Smooth muscle cell of the brain vasculature (primary cell): ENCODE data around the gene MIR17HG.
"Not testable (repeated sequence)": the region's sequence is repeated elsewhere in the genome, so short reads cannot be mapped to it uniquely, and the experiment has no call there.

Experiments used
- DNase-seq: peaks from one replicate; pipeline ENCODE4 v3.0.0-alpha.2; 2012; ENCODE audit warnings: low read depth, low spot score

MIR17HG gene

DNA sequence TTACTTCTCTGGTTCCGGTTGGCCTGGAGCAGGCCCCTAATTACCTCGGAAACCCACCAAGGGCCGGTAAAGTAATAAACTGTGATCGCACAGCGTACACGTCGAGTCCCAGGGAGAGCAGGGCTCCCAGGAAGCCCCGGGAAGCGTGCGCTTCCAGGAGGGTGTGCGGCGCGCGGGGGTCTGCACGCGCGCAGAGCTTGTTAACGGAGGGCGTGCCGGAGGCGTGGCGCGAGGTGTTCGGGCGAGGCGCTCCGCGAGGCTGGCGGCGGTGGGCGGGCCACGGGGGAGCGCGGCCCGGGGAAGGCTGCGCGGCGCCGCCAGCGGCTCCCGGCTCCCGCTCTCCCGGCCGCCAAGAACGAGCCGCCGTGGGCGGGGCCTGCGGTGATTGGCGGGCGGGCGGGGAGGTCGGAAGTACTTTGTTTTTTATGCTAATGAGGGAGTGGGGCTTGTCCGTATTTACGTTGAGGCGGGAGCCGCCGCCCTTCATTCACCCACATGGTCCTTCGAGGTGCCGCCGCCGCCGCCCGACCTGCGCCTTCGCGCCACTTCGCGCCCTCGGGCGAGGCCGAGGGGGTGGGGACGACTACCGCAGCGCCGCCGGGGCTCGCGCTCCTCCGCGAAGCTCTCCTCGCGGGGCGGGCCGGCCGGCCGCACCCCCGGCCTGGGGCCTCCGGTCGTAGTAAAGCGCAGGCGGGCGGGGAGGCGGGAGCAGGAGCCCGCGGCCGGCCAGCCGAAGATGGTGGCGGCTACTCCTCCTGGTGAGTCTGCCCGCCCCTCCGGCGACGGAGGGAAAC lies at the start of gene MIR17HG:
TSS of gene MIR17HG (plus strand) at position 486 of the 794 bp plus-strand sequence.
- DNase-seq = peak; percentile 36

DNA sequence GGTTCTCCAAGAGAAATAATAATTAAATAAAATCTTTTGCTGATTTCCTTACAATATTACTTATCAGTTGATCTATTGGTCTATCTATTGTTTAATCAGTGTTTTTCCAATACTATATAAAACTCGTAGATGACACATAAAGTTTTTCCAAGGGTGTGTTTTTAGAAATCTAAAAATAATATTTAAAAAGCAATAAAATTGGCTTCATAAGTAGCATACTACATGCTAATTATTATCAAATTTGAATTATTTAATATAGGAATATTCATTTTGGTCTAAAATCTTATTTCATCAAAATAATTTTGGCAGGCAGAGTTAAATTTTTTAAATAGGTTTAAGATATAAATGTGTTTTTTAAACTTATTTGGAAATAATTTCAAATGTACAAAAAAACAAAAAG lies 49.4 kb upstream of the MIR17HG start:
- no peak for DNase-seq

DNA sequence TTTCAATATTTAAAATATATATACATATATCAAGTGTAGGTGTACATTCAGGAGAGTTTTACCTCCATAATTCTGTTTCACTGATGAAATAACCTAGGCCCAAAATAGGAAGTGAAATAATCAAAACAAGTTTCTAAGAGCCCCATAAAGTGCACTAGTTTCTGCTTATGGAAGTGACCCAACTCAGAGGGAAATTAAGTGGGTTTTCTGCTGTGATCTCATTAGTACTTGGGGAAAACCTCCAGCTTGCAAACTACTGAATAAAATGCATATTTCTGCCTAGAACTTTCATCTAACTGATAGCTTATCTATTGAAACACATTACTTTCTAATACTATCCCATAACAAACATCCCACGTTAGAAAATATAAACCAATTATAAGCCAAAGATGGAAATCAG lies 45.4 kb upstream of the MIR17HG start:
- DNase-seq = no peak

DNA sequence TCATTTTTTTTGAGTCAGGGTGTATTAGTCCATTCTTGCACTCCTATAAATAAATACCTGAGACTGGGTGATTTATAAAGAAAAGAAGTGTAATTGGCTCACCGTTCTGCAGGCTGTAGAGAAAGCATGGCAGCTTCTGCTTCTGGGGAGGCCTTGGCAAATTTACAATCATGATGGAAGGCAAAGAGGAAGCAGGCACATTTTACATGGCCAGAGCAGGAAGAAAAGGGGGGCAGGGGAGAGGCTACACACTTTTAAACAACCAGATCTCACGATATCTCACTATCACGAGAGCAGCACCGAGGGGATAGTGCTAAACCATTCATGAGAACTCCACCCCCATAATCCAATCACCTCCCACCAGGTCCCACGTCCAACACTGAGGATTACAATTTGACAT lies 44.5 kb upstream of the MIR17HG start:
- no peak for DNase-seq

DNA sequence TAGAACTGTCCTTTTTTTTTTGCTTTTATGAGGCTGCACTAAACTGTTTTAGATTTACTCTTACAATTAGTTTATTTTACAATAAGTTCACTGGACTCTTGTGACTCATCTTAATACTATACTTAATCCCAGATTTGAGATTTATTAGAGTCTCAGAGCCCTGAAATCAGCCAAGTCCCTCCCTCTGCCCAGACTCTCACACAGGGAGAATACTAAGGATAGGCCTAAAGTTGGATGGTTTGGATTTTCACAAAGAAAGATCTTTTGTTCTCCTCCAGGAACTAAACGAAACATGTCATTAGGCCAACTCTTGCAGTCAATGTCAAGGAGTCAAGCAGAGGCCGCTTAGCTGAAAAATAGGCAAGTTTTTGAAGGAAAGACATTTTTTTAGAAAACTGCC lies 42.7 kb upstream of the MIR17HG start:
- no peak for DNase-seq

DNA sequence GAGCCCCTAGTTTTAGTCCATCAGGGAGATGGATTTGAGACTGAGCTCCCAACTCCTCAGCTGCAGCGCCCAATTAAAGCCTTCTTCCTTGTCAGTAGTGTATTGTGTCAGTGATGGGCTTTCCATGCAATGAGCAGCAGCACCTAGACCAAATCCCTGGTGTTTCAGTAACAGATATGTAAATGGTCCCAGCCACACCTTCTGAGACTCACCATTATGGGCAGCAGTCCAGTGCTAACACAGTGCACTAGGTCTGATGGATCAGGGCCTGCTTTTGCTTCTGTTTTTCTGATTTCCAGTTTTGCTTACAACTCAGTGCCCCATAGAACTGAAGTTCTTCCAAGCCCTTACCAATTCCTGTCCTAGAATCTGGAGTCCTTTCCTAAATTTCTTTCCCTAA lies 41.8 kb upstream of the MIR17HG start:
- no peak for DNase-seq

DNA sequence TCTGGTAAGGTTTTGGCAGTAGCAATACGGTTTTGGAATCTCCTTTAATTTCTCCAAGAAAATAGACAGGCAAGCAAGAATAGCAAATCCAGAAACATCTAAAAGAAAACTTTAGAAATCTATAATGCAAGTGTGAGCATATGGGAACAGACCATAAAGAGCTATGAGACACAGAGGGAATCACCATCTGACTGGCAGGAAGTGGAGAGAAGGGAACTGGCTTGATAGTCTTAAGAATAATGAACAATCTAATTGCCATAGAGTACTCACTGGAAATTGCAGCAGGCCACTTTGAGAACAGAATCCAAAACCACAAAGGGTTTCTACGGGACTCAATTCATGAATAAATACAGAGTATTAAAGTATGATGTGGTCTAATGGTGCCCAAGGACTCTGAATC lies 39.6 kb upstream of the MIR17HG start:
- no peak for DNase-seq

DNA sequence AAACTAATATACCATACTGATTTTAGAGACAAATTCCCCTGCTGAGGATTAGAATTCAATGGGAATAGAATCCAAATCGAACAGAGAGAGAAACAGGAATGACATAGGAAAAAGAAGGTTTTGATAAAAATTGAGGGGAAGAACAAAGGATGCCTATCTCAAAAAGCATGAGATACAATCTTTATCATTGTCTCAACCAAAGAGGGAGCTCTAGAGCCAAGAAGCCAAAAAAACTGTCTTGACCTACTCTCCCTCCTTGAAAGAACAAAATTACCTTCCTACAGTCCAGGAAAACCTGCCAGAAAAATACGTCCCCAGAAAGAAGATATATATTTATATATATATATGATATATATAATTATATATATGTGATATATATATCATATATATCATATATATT lies 39.2 kb upstream of the MIR17HG start:
- DNase-seq = no peak

DNA sequence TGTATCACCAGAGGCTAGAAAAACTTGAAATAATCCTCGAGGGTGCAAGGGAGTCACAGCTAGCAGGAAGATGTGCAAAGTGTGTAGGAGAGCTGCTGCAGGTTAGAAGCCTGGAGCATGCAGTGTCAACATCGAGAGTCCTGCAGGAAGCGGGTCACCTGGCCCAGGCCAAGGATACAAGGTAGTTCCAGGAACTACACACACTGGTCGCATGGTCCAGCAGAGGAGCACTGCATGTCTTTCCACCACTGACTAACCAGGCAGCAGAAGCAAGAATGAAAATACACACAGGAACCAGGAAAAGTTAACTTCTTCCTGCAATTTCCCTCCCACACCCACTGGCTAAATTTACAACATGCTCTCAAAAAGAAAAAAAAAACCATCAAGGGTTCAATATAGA lies 36.0 kb upstream of the MIR17HG start:
- no peak for DNase-seq

DNA sequence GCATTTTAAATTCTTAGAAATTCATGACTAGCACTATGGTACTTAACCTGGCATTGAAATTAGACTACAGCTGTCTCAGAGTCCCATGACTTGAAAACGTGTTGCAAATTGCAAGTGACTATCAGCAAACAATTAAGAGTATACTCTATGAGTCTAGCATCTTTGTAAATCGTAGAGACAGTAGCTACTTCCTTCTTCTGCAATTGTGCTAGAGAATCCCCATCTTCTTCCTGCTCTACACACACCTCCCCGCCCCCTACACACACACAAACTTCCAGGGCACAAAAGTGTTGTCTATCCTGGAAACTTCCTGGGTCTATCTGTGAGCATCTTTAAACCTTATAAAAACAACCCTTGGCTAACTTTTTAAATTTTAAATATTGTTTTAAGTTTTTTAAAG lies 35.2 kb upstream of the MIR17HG start:
- no peak for DNase-seq

DNA sequence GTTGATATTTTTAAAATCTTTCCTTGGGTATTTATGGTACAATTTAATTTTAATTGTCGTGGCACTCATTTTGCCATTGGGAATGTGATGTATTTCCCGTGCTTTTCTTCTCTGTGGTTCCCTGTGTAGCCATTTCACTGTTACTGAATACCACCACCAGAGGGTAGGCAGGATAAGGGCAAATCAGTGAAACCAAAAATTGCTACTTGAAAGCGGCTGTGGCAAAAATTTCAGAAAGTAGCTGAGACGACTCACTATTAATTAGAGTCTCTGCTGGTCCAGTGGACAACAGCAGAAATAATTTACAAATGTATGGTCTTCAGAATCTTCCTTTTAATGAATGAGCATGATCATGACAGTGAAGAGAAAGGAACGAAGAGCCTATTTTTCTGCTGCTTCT lies 34.4 kb upstream of the MIR17HG start:
- DNase-seq = no peak

DNA sequence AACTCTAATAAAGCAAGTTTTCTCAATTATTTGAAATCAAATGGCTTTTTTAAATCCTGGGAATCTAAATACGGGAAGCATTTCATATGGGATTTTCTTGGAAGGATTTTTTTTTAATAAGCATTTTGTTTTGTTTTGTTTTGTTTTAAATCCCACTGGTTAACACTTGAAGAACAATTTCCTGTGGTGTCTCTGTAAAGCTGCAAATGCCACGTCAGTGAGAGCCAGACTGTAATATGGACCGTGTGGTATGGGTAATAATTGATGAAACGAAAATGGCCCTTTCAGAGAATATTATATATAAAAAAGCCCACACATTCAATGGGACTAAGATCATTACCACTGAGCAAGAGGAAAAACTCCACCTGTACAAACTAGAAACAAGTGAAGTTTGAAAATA lies 33.9 kb upstream of the MIR17HG start:
- DNase-seq = no peak

DNA sequence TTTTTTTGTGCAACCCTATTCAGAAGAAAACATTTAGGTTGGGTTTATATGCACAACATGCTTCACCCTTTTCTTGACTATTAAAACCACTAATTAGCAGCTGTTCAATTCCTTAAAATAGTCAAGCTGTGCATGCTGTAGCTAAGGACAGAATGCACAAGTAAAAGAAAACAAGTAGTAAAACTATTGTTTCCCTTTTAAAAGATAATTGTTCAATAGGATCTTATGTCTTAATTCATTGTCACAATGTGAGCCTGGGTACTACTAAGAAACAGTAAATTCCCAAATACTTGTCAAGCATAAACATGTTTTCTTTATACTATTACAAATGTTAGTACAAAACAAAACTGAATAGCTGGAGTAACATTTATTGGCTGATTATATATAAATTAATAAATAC lies 32.6 kb upstream of the MIR17HG start:
- DNase-seq = no peak

DNA sequence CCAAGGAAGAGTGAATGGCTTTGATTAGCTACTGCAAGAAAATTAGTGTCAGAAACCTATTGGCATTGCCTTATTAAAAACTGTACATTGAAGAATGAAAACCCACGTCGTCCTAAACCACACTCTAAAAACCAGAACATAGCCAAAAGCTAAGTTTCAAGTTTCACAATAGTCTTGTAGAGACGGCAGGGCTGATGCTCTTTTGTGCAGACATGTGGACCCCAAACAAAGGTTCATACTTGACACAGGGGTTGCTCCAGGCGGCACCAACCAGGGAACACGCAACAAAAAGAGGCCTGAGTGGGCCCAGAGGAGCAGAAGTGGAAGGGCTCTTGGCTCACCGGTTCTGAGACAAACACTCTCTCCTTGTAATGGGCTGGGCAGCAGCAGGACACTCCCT lies 28.6 kb upstream of the MIR17HG start:
- DNase-seq = no peak

DNA sequence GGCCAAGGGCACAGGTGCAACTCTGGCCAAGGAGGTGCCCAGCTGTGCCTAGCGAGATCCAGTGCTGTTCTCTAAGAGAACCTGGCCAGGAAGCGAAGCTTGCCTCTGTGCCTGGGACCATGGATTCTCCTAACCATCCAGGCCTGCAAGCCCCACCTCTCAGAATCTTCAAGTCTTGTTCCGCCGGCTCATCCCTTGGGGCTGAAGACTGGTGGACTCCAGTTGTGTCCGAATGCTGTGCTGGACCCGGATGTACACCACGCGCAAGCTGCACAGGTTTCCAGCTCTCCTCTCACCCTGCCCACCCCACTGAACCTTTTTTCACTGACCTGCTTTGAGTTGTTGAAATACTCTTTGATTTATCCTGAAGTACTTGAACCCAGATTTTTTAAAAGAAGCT lies 27.5 kb upstream of the MIR17HG start:
- no peak for DNase-seq

DNA sequence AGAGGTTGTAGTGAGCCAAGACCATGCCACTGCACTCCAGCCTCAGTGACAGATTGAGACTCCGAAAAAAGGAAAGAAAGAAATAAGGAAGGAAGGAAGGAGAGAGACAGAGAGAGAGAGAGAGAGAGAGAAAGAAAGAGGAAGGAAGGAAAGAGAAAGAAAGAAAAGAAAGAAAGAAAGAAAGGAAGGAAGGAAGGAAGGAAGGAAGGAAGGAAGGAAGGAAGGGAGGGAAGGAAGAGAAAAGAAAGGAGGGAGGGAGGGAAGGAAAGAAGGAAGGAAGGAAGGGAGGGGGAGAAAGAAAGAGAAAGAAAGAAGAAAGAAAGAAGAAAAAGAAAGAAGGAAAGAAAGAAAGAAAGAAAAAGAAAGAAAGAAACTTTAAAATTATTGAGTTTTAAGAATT lies 26.5 kb upstream of the MIR17HG start:
- not testable (repeated sequence) for DNase-seq

DNA sequence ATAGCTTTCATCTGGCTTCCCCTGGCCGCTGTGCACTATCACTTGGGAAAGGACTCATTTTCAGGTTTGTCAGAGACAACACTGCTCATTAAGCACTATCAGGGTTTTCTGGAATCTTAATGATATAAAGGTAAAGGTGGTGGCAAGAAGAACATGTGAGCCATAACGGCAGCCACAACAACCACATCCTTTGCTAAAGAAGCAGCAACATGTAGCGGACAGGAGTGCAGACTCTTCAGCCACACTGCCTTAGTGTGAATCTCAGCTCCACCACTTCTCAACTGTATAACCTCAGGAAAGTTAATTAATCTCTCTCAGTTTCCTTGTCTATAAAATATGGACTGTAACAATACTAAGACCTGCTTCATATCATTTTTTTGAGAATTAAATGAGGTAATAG lies 24.1 kb upstream of the MIR17HG start:
- no peak for DNase-seq

DNA sequence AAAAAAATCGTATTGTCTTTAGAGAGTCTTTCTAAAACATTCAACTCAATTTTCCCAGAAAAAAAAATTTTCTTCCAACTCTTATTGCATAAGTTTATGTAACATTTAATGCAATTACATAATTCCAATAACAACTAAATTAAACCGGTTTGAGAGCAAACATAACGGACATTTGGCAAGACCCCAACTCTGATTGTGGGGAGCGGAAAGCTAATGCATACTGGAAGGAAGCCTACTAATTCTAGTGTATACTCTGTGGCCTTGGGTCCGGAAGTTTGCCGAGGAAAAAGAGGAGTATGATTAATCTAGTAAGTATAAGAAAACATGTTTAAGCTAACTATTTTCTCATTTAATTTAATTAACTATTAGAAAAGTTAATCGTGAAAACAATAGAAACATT lies 21.3 kb upstream of the MIR17HG start:
- DNase-seq = no peak

DNA sequence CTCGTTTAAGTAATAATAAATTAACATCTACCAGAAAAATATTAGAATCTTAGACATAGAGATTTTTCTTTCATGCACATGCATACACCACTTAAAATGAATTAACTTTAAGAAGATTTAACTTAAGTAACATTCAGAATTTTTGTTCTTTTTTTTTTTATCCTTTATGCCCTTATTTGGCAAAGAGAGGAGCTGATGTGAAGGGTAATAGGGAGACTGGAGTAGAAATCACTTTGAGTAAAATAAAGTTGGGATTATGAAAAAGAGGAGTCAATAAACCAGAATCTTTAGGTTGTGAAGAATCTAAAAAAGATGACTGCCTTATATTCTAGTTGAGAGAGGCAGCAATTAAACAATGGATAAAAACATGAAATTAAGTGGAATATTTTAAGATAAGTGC lies 18.8 kb upstream of the MIR17HG start:
- DNase-seq = no peak

DNA sequence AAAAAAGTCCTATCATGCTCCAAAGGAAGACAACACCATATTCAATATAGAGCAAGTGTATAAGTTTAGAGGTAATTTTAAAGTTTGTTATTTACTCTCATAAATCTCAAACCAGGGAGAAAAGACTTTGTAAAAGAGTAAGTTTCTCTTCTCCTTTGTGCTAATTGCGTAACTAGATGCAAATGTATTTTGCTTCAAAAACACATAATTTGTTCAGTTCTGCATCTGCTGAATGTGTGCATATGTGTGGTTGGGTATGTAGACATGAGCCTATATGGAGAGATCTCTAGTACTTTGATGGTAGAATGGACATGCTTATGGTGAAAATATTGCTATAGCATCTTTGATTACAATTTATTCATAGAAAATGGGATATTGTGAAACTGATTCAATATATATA lies 17.8 kb upstream of the MIR17HG start:
- DNase-seq = no peak

DNA sequence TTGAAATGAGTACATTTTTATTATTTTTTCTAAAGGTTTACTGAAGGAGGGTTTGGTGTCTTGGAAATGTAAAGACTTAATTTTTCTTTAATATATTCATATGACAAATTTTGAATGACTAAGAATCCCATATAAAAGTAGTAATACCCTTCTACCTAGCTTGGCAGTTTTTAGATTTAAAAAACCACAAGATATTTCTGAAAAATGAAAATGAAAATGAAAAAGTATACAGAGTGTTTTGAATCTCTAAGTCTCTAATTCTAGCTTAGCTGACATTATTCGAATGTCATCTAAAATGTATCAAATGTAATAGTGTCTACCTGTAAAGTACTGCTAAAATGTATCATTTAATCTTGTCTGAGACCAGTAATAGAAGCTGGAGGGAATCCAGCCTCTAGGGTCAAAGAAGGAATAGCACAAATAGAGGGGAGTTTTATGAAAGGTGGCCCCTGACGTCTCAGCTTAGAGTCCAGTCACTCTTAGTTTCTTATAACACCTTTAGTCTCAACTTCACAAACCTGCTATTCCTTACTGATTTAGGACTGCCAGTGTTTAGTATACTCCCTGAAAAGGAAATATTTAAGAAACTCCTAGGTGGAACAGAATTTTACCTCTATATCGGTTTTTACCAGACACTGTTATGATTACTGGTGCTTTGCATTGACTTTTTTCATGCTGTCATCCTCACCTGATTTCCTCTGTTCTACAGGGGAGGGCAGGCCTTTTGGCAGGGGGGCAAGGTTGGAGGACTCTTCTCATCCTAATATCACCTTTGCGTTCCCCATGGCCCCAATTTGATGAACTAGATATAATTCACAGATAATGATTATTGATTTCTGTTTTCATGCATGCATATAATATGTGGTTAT lies 16.2 kb upstream of the MIR17HG start:
- DNase-seq = no peak

DNA sequence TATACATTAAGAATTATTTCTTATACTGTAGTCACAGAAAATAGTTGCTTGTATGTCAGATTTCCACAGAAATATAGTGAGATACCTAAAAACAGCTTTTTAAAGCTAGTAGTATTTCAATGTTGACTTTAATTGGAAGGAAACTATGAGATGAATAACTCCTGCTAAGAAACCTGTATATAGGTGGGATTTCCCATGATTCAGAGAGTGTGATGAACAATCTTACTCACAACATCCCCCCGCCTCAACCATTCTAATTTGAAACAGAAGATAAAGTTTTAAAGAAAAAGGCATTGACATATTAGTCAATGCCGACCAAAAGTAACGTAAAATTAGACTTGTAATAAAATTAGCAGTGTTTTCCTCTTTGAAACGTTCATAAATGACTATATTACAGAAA lies 1.4 kb upstream of the MIR17HG start:
- DNase-seq = no peak

DNA sequence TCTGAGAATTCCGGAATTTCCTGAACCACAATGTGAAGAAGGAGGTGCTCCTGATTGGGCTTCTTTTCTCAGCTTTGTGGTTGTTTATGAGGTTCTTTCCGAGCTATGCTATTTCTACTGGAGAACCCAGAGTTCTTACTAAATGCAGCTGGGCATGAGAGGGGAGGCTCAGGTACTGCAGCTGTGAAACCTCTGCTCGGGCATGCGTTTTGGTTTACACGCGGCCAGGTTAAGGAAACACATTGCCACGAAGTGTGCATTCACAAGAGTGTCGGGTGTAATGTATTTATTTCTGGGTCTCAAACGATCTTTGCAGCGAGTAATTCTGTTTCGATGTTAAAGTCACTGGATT lies 661 bp upstream of the MIR17HG start:
- no peak for DNase-seq
